ENCODE measurements around the gene SHPK. TPM values are rescaled to one million over a fixed set of nuclear protein-coding genes. Genes with fewer than 3 reads are reported as not detected.

SHPK gene
- total and polyA plus RNA-seq, 2 of the 4 experiments (the other 2 are of a cell fraction), result 11.1 to 14.3 TPM

DNA sequence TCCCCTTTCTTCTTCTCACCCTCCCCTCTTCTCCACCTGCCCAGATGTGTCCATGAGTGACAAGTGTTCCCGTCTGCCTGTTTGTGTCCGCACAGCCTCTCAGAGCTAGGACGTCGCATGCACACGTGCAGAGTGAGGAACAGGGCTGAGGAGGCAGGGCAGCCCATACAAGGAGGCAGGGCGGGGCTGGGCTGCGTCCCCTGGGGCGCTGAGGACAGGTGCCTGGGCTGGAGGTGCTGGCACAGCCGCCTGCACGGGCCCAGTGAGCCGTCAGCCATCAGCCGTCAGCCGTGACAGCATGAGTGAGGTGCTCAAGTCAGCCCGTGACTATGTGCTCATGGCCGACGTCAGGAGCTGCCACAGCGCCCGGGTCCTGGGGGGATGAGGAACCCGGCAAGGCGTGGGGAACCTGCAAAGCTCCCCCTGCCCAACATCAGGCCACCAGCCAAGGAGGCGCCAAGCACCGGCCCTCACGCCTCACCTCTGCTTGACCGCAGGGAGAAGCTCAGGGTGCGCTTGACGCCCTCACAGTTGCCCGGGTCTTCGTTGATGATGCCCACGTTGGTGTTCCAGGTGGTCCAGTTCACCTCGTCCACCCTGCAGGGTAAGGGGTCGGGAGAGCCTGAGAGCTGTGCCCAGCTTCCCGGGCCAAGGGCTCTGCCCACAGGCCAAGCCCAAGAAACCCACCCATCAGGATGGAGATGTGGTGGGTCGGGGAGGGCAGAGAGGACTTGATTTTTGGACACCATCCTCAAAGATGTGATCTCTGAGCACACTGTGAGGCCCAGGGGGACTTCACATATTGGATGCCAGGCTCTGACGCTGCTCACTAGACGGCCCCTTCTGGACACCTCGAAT lies 64.8 kb downstream of the SHPK start:
- Histone ChIP-seq H3K23ac (ENCODE audit: low read depth, low read length) (no peak overlapping the region), H3K4me1 (ENCODE audit: control insufficient read depth, insufficient read depth, low read length) (no peaks in the 10 kb centered on the region), H3K14ac (replicated peaks; ENCODE audit: low read depth, low read length) (no peak overlapping the region), H3K4ac (ENCODE audit: low read depth, low read length) (no peak overlapping the region), H3K27me3 (ENCODE audit: control insufficient read depth, insufficient read depth, low read length) (no peaks in the 10 kb centered on the region), H4K91ac (ENCODE audit: insufficient read depth, low read depth, low read length) (no peak overlapping the region), H3K79me1 (ENCODE audit: low read depth in 1 of 2, low read length in 2 of 2) (no peaks in the 10 kb centered on the region), H4K20me1 (ENCODE audit: insufficient read depth, low read length) (no peaks in the 10 kb centered on the region), H3K9me1 (ENCODE audit: insufficient read depth, low read length) (no peaks in the 10 kb centered on the region), H3K4me2 (ENCODE audit: low read depth, low read length) (no peak overlapping the region), H3K18ac (ENCODE audit: low read depth, low read length) (no peak overlapping the region), H3K27ac (ENCODE audit: insufficient read depth, low read length) (no peak overlapping the region), H2BK20ac (ENCODE audit: low read depth, low read length) (no peak overlapping the region), H2AK9ac (replicated peaks; ENCODE audit: low read depth, low read length, poor library complexity) (no peak overlapping the region), H3K9ac (ENCODE audit: low read depth, low read length) (no peak overlapping the region), H3K36me3 (ENCODE audit: control insufficient read depth, insufficient read depth, low read length) (0 out of 2 replicates have a peak, but pooled peaks cover 2% of the 10 kb centered on the region), H3K56ac (ENCODE audit: extremely low read depth, insufficient read depth, low read length) (no peak overlapping the region), H2AK5ac (ENCODE audit: low read depth, low read length) (no peak overlapping the region), H3K9me3 (ENCODE audit: control insufficient read depth, insufficient read depth, low read length) (no peaks in the 10 kb centered on the region), H3K4me3 (ENCODE audit: insufficient read depth, low read depth, low read length) (no peak overlapping the region), H2BK120ac (ENCODE audit: low read depth, low read length) (no peak overlapping the region), H2BK15ac (ENCODE audit: low read depth, low read length) (no peak overlapping the region), H2AFZ (replicated peaks; ENCODE audit: low read length, poor library complexity) (no peak overlapping the region), H4K8ac (ENCODE audit: low read depth in 2 of 2, low read length in 2 of 2) (no peak overlapping the region), H2BK5ac (ENCODE audit: low read depth, low read length, poor library complexity, severe bottlenecking) (no peak overlapping the region), H4K5ac (ENCODE audit: low read depth, low read length) (no peak overlapping the region)
- intact Hi-C loops (cut with micrococcal nuclease), result no loop called here
- ATAC-seq (ENCODE audit: low read depth) (no peak), DNase-seq (no peak)
- in situ Hi-C loops (cut with MboI; ENCODE audit: low sequenced_read_pairs), result no loop called here
- BruUV-seq (replicated peaks), result no TSS peak
- dilution Hi-C loops (cut with HindIII; ENCODE audit: low sequenced_read_pairs, unreplicated experiment), result no loop called here
- TF ChIP-seq NFE2L2 (IDR thresholded peaks at IDR 0.05; ENCODE audit: low read depth, low read length) (no peak), RFX5 (IDR thresholded peaks at IDR 0.05; ENCODE audit: low read depth, low read length) (no peak), CTCF (conservative IDR thresholded peaks at IDR 0.05; ENCODE audit: low read depth, low read length) (no peak), POLR2A (IDR thresholded peaks at IDR 0.05; ENCODE audit: low read depth, low read length) (no peak)
- TF ChIP-seq, protein P1, sequence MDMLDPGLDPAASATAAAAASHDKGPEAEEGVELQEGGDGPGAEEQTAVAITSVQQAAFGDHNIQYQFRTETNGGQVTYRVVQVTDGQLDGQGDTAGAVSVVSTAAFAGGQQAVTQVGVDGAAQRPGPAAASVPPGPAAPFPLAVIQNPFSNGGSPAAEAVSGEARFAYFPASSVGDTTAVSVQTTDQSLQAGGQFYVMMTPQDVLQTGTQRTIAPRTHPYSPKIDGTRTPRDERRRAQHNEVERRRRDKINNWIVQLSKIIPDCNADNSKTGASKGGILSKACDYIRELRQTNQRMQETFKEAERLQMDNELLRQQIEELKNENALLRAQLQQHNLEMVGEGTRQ (IDR thresholded peaks at IDR 0.05; ENCODE audit: low read depth, low read length), result no peak
- 96% methylated on average over 28 of the region's 36 CpGs; no CpG with 5 or more reads in 1 of the 2 experiments for WGBS, 2 experiments (ENCODE audit: extremely low coverage in 2 of 2, insufficient read length in 1 of 2)
- ChIA-PET POLR2A (ENCODE audit: unreplicated experiment) (no interaction called here), CTCF (no interaction called here)
